Spleen (tissue), 7 donors: ENCODE measurements around the gene TUT1.
"Not testable (repeated sequence)": the region's sequence is repeated elsewhere in the genome, so short reads cannot be mapped to it uniquely, and the experiment has no call there.

ENCODE experiments used
- POLR2A ChIP-seq, 3 donors: fragments of 450-650 bp; IDR thresholded peaks; one replicate each; pipeline ENCODE4 v1.5.1; 2017; ENCODE audit warnings: antibody characterized with exemption in 3 of 3, mild to moderate bottlenecking in 1 of 3
- POLR2AphosphoS5 ChIP-seq, 3 donors: sonication (generic); formaldehyde crosslinking; IDR thresholded peaks; one replicate each; pipeline ENCODE4 v1.5.1; 2017; ENCODE audit warnings: antibody characterized with exemption in 3 of 3
- TF ChIP-seq, protein P1 (sequence below), 11 experiments: fragments of 200-600 bp in 7 of 11; fragments of 450-650 bp in 4 of 11; sonication (generic) in 4 of 11; IDR thresholded peaks in 8 of 11; conservative IDR thresholded peaks in 3 of 11; 1 replicate in 7 of 11; 2 replicates in 4 of 11; pipeline versions ENCODE4 v1.4.0 to v1.8.0; 2016 to 2021; ENCODE audit warnings: antibody characterized with exemption in 11 of 11, inconsistent platforms in 4 of 11, mild to moderate bottlenecking in 1 of 11
- donor health status: DM: no; HTN: no; CAD: no; lungs with moderate emphysema.
- donor health status: DM: no; HTN: no; CAD: no.
- donor health status: DM: no; HTN: no; CAD: no.

DNA sequence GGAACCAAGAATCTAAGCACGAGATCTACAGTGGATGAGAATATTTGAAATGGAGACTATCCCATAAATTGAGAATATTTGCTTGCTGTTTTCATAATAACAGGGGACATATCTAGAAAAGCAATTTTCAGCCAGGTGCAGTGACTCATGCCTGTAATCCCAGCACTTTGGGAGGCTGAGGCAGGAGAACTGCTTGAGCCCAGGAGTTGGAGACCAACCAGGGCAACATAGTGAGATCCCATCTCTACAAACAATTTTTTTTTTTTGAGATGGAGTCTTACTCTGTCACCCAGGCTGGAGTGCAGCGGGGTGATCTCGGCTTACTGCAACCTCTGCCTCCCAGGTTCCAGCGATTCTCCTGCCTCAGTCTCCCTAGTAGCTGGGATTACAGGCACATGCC lies 9.6 kb downstream of the TUT1 start:
- not testable (repeated sequence) for TF ChIP-seq POLR2AphosphoS5, POLR2A (IDR thresholded peaks at IDR 0.05)
- TF ChIP-seq, protein P1, sequence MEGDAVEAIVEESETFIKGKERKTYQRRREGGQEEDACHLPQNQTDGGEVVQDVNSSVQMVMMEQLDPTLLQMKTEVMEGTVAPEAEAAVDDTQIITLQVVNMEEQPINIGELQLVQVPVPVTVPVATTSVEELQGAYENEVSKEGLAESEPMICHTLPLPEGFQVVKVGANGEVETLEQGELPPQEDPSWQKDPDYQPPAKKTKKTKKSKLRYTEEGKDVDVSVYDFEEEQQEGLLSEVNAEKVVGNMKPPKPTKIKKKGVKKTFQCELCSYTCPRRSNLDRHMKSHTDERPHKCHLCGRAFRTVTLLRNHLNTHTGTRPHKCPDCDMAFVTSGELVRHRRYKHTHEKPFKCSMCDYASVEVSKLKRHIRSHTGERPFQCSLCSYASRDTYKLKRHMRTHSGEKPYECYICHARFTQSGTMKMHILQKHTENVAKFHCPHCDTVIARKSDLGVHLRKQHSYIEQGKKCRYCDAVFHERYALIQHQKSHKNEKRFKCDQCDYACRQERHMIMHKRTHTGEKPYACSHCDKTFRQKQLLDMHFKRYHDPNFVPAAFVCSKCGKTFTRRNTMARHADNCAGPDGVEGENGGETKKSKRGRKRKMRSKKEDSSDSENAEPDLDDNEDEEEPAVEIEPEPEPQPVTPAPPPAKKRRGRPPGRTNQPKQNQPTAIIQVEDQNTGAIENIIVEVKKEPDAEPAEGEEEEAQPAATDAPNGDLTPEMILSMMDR (IDR thresholded peaks at IDR 0.05 in 8 of 11, conservative IDR thresholded peaks at IDR 0.05 in 3 of 11): not testable (repeated sequence)
